Fibroblast of the aortic adventitia (primary cell): Measurements from ENCODE around the gene PHF3. TPM values are rescaled to one million over a fixed set of nuclear protein-coding genes. Genes with fewer than 3 reads are reported as not detected.

Experiments
- DNase-seq: peaks from one replicate; pipeline ENCODE4 v3.0.0-alpha.2; 2010; ENCODE audit warnings: low read depth
- H3K4me3 ChIP-seq: 2 replicates; pipeline ENCODE4 v1.5.1; 2011; ENCODE audit warnings: low read depth, mild to moderate bottlenecking, control low read depth, low read length, moderate library complexity
- total RNA-seq: library from RNA; depleted of rRNA; stranded (reverse); fragments of >200 nt; gene quantifications from 2 replicates; pipeline ENCODE4 v1.2.3, GENCODE V29; 2012; ENCODE audit warnings: low replicate concordance
- TF ChIP-seq, protein P1 (sequence below): IDR thresholded peaks from 2 replicates; pipeline ENCODE4 v1.5.1; 2011; ENCODE audit warnings: mild to moderate bottlenecking, low read length, control low read depth, inconsistent platforms; ENCODE audit not compliant: insufficient read depth

Gene PHF3, protein sequence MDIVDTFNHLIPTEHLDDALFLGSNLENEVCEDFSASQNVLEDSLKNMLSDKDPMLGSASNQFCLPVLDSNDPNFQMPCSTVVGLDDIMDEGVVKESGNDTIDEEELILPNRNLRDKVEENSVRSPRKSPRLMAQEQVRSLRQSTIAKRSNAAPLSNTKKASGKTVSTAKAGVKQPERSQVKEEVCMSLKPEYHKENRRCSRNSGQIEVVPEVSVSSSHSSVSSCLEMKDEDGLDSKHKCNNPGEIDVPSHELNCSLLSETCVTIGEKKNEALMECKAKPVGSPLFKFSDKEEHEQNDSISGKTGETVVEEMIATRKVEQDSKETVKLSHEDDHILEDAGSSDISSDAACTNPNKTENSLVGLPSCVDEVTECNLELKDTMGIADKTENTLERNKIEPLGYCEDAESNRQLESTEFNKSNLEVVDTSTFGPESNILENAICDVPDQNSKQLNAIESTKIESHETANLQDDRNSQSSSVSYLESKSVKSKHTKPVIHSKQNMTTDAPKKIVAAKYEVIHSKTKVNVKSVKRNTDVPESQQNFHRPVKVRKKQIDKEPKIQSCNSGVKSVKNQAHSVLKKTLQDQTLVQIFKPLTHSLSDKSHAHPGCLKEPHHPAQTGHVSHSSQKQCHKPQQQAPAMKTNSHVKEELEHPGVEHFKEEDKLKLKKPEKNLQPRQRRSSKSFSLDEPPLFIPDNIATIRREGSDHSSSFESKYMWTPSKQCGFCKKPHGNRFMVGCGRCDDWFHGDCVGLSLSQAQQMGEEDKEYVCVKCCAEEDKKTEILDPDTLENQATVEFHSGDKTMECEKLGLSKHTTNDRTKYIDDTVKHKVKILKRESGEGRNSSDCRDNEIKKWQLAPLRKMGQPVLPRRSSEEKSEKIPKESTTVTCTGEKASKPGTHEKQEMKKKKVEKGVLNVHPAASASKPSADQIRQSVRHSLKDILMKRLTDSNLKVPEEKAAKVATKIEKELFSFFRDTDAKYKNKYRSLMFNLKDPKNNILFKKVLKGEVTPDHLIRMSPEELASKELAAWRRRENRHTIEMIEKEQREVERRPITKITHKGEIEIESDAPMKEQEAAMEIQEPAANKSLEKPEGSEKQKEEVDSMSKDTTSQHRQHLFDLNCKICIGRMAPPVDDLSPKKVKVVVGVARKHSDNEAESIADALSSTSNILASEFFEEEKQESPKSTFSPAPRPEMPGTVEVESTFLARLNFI (N-terminal part only)
- total RNA-seq = 78.5 and 146 TPM in 2 replicates

DNA sequence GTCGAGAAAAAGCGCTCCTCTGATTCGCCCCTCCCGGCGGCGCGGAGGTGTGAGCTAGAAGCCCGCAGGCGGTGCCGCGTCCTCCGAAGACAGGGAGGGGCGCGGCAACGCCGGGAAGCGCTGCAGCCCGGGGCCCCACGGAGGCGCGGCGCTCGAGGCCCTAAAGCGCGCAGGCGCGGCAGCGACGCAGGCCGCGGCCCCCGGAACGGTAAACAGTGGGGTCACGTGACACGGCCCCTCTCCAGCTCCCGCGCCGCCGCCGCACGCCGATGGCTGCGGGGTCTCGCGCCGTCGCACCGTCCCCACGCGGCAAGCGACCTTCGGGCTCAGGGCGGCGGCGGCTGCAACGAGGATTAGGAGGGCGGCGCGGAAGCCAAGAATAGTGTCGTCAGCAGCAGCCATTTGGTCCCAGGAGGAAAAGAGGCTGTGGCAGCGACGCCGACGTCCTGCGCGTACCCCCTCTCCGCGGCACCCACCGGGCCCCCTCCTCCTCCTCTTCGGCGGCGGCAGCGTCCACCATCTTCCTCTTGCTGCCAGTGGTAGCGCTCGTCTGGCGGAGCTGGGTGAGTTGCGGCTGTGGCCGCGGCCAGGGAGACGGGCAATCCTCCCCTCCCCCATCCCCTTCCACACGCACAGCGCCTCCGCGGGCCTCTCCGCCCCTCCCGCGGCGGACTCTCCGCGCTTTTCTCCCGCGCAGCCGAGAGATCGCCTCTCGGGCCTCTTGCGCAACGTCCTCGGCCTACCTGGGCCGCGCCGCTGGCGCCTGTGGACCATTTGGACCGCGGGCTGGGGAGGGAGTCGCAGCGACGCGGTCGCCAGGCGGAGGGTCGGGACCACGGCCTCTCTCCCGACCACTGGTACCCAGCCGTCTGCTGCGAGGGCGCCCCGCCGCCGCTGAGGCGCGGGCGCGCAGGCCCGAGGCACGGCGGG lies at the start of gene PHF3:
Gene PHF3, plus strand, starts transcription at position 215 of the 930 bp plus-strand sequence. CDS start 10,750 bp downstream, outside the sequence.
- TF ChIP-seq, protein P1, sequence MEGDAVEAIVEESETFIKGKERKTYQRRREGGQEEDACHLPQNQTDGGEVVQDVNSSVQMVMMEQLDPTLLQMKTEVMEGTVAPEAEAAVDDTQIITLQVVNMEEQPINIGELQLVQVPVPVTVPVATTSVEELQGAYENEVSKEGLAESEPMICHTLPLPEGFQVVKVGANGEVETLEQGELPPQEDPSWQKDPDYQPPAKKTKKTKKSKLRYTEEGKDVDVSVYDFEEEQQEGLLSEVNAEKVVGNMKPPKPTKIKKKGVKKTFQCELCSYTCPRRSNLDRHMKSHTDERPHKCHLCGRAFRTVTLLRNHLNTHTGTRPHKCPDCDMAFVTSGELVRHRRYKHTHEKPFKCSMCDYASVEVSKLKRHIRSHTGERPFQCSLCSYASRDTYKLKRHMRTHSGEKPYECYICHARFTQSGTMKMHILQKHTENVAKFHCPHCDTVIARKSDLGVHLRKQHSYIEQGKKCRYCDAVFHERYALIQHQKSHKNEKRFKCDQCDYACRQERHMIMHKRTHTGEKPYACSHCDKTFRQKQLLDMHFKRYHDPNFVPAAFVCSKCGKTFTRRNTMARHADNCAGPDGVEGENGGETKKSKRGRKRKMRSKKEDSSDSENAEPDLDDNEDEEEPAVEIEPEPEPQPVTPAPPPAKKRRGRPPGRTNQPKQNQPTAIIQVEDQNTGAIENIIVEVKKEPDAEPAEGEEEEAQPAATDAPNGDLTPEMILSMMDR = peak; percentile 26
- H3K4me3 ChIP-seq = peak within 1 kb of the TSS; percentile 87
- DNase-seq = peak; percentile 86

DNA sequence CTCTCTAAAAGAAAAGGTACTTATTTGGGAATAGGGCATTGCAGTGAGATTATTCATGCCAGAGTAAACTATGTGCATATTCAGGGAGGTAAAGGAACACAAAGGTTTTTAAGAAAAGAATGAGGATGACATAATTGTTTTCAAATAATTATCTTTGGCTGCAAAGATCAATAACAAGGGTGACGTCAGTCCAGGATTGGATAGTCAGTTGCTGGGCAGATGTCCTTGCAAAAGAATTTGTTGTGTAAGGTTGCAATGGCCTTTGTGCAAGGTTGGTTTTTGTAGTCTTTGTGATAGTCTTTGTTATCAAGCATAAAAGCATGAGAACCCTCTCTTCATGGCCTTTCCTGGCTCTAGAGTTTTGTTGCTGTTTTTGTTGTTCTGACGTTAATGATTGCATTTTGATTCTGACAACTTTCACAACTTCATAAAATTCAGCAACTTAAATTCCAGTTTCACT lies 45.6 kb upstream of the PHF3 start:
- H3K4me3 ChIP-seq = no peak overlapping the region
- TF ChIP-seq, protein P1 = no peak
- no peak for DNase-seq

DNA sequence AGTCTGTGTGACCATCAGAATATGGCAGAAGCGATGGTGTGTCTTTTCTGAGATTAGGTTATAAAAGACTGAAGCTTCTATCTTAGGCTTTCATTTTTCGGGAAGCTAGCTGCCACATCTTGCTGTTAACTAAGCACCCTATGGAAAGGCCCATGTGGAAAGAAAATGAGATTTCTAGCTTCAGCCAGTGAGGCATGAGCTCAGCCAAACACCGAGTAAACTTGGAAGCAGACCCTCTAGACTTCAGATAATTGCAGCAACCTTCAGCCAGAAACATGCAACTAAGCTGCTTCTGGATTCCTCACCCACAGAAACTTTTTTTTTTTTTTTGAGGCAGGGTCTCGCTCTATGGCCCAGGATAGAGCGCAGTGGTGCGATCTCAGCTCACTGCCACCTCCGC lies 42.7 kb upstream of the PHF3 start:
- TF ChIP-seq, protein P1 = no peak
- no peak overlapping the region for H3K4me3 ChIP-seq
- DNase-seq = no peak

DNA sequence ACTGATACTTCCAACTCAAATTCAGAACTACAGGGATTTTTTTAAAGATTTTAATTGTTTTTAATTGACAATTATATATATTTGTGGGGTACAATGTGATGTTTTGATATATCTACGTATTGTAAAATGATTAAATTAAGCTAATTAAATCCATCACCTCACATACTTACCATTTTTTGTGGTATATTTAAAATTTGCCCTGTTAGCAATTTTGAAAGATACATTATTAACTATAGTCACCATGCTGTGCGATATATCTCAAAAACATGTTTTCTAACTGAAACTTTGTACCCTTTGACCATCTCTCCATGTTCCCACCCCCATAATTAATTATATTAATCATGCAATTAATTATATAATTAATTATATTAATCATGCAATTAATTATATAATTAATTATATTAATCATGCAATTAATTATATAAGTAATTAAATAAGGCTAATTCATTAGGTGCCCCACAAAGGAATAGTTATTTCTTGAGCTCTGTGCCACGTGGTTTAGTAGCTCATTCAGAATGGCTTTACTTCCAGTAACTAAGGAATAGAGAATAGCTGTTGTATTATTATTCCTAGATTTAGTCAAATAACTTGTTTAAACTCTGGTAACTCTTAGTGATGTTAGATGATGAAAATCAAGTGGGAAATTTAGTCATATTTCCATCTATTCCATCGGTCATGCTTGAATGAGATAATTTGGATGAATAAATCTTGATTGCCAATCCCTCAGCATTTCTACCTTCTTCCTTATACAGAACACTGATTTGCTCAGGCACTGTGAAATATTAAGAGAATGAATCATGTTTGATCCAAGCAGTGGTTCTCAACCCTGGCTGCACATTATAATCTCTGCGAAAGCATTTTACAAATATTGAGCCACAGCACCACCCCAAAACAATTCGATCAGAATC lies 38.2 kb upstream of the PHF3 start:
- DNase-seq = no peak
- TF ChIP-seq, protein P1 = no peak
- peak overlapping the region; percentile 79 for H3K4me3 ChIP-seq
